ENCODE data around the gene ZNF638. TPM values are rescaled to one million over a fixed set of nuclear protein-coding genes. Genes with fewer than 3 reads are reported as not detected.

ZNF638 gene
- total RNA-seq, 1 experiment from 2014 or later: 80.8 TPM

DNA sequence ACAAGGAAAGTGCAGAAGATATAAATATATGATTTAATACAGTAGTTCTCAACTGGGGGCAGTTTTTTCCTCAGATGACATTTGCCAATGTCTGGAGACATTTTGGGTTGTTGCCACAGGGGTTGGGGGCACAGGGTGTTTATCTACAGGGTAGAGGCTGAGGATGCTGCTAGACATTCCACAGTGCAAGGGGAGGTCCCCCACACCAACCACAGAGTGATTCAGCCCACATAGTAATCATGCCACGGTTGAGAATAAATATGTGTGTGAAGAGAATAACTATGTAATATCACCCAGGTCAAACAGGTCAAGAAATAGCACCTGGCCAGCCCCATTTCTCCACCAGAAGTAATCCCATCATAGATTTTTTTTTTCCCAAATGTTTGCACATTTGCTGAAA is 139.7 kb downstream of the ZNF638 start:
- CTCF ChIA-PET: no interaction called here
- H3K27ac ChIP-seq (ENCODE audit: low read length): no peak overlapping the region
- POLR2A ChIA-PET: no interaction called here
- no peaks in the 10 kb centered on the region for H3K9me3 ChIP-seq (ENCODE audit: control insufficient read depth, insufficient read depth, low read depth, low read length)
- no peaks in the 10 kb centered on the region for H3K36me3 ChIP-seq (ENCODE audit: control insufficient read depth, insufficient read depth, low read length)
- ATAC-seq (no peak), DNase-seq (ENCODE audit: low read depth, low spot score) (no peak)
- BruUV-seq (replicated peaks): no TSS peak
- intact Hi-C loops (cut with micrococcal nuclease; ENCODE audit: unreplicated experiment) (no loop called here), in situ Hi-C loops (cut with HindIII; ENCODE audit: low pct_unique_long_range_greater_than_20kb, low sequenced_read_pairs) (no loop called here)
- no peak overlapping the region for H3K4me3 ChIP-seq (ENCODE audit: low read depth in 2 of 2, low read length in 2 of 2)
- H3K27me3 ChIP-seq (ENCODE audit: control insufficient read depth, insufficient read depth, low read length): peaks cover 10% of the 10 kb centered on the region
- TF ChIP-seq SIN3A (IDR thresholded peaks at IDR 0.05; ENCODE audit: borderline replicate concordance, insufficient read depth, low read depth, low read length) (no peak), POLR2AphosphoS5 (IDR thresholded peaks at IDR 0.05; ENCODE audit: low read depth, low read length) (no peak), CTCF (IDR thresholded peaks at IDR 0.05) (no peak), TCF7L2 (IDR thresholded peaks at IDR 0.05; ENCODE audit: low read depth, low read length) (no peak)
- TF ChIP-seq, protein P1, sequence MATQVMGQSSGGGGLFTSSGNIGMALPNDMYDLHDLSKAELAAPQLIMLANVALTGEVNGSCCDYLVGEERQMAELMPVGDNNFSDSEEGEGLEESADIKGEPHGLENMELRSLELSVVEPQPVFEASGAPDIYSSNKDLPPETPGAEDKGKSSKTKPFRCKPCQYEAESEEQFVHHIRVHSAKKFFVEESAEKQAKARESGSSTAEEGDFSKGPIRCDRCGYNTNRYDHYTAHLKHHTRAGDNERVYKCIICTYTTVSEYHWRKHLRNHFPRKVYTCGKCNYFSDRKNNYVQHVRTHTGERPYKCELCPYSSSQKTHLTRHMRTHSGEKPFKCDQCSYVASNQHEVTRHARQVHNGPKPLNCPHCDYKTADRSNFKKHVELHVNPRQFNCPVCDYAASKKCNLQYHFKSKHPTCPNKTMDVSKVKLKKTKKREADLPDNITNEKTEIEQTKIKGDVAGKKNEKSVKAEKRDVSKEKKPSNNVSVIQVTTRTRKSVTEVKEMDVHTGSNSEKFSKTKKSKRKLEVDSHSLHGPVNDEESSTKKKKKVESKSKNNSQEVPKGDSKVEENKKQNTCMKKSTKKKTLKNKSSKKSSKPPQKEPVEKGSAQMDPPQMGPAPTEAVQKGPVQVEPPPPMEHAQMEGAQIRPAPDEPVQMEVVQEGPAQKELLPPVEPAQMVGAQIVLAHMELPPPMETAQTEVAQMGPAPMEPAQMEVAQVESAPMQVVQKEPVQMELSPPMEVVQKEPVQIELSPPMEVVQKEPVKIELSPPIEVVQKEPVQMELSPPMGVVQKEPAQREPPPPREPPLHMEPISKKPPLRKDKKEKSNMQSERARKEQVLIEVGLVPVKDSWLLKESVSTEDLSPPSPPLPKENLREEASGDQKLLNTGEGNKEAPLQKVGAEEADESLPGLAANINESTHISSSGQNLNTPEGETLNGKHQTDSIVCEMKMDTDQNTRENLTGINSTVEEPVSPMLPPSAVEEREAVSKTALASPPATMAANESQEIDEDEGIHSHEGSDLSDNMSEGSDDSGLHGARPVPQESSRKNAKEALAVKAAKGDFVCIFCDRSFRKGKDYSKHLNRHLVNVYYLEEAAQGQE (IDR thresholded peaks at IDR 0.05; ENCODE audit: insufficient read depth in 1 of 2, low read depth in 2 of 2, low read length in 1 of 2): no peak
- H3K4me1 ChIP-seq (ENCODE audit: control insufficient read depth, insufficient read depth, low read length): 0 out of 2 replicates have a peak, but pooled peaks cover 3% of the 10 kb centered on the region

DNA sequence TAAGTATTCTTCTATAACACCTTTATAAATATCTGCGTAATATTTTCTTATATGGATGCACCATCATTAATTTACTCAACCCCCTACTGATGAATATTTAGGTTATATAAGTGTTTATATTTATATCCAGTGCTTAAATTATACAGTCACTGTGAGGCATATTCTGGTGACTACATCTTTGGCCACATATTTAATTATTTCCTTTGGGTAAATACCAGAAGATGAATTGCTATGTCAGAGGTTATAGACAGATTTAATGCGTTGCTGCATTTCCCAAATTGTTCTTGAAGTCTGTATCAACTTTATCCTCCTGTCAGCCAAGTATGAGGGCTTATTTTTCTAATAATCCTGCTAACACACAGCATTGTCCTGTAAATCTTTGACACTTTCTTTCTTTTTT is 140.4 kb downstream of the ZNF638 start:
- no peaks in the 10 kb centered on the region for H3K9me3 ChIP-seq (ENCODE audit: control insufficient read depth, insufficient read depth, low read depth, low read length)
- no TSS peak for BruUV-seq (replicated peaks)
- no peak overlapping the region for H3K4me3 ChIP-seq (ENCODE audit: low read depth in 2 of 2, low read length in 2 of 2)
- no peak overlapping the region for H3K27ac ChIP-seq (ENCODE audit: low read length)
- intact Hi-C loops (cut with micrococcal nuclease; ENCODE audit: unreplicated experiment): no loop called here
- H3K36me3 ChIP-seq (ENCODE audit: control insufficient read depth, insufficient read depth, low read length): no peaks in the 10 kb centered on the region
- no peak for ATAC-seq
- POLR2A ChIA-PET: no interaction called here
- CTCF ChIA-PET: no interaction called here
- no peak for DNase-seq (ENCODE audit: low read depth, low spot score)
- H3K27me3 ChIP-seq (ENCODE audit: control insufficient read depth, insufficient read depth, low read length): peaks cover 9% of the 10 kb centered on the region; the same call in 1 of the 2 replicates
- no peak for TF ChIP-seq SIN3A (IDR thresholded peaks at IDR 0.05; ENCODE audit: borderline replicate concordance, insufficient read depth, low read depth, low read length)
- TF ChIP-seq, protein P1 (IDR thresholded peaks at IDR 0.05; ENCODE audit: insufficient read depth in 1 of 2, low read depth in 2 of 2, low read length in 1 of 2): no peak
- TF ChIP-seq CTCF (IDR thresholded peaks at IDR 0.05): no peak
- TF ChIP-seq TCF7L2 (IDR thresholded peaks at IDR 0.05; ENCODE audit: low read depth, low read length): no peak
- TF ChIP-seq POLR2AphosphoS5 (IDR thresholded peaks at IDR 0.05; ENCODE audit: low read depth, low read length): no peak
- in situ Hi-C loops (cut with HindIII; ENCODE audit: low pct_unique_long_range_greater_than_20kb, low sequenced_read_pairs): no loop called here
- 0 out of 2 replicates have a peak, but pooled peaks cover 3% of the 10 kb centered on the region for H3K4me1 ChIP-seq (ENCODE audit: control insufficient read depth, insufficient read depth, low read length)

All from Panc1 (cell line).